GM10266 (cell line): ENCODE results near the gene SOS1.
"Not testable (repeated sequence)": the region's sequence is repeated elsewhere in the genome, so short reads cannot be mapped to it uniquely, and the experiment has no call there.

Source experiments
- DNase-seq: peaks from one replicate; pipeline ENCODE4 v3.0.0; 2012; ENCODE audit errors: extremely low spot score
- CTCF ChIP-seq: IDR thresholded peaks from 2 replicates; pipeline ENCODE4 v1.5.1; 2012; ENCODE audit warnings: mild to moderate bottlenecking, low read depth; ENCODE audit not compliant: control insufficient read depth, insufficient read depth; ENCODE audit errors: missing control alignments

Gene SOS1

GRCh38 chr2:39144416-39144815 is 23.6 kb upstream of the SOS1 start:
- DNase-seq, result no peak
- no peak for TF ChIP-seq CTCF

- no peak for TF ChIP-seq CTCF
- no peak for DNase-seq
Measured at GRCh38 chr2:39142904-39143605, 22.2 kb upstream of the SOS1 start.

- no peak for DNase-seq
- no peak for TF ChIP-seq CTCF
Measured at GRCh38 chr2:39141334-39142271, 20.8 kb upstream of the SOS1 start.

- not testable (repeated sequence) for DNase-seq
Measured at GRCh38 chr2:39140948-39141333, 20.1 kb upstream of the SOS1 start.

- no peak for TF ChIP-seq CTCF
- DNase-seq, result no peak
Measured at GRCh38 chr2:39140322-39140847, 19.5 kb upstream of the SOS1 start.

GRCh38 chr2:39139511-39140237 is 18.8 kb upstream of the SOS1 start:
- TF ChIP-seq CTCF, result no peak
- DNase-seq, result no peak

GRCh38 chr2:39138837-39139211 is 18.0 kb upstream of the SOS1 start:
- no peak for TF ChIP-seq CTCF
- DNase-seq, result no peak

GRCh38 chr2:39138187-39138836 is 17.5 kb upstream of the SOS1 start:
- DNase-seq, result not testable (repeated sequence)
